Activated T-cell treated with anti-CD3 and anti-CD28 coated beads, Interleukin-2, amount 50 U/mL, for 4 hours (primary cell): ENCODE results near the gene HOXA9. TPM values are rescaled to one million over a fixed set of nuclear protein-coding genes. Genes with fewer than 3 reads are reported as not detected.

Experiments used
- ATAC-seq, 2 donors: fragments of 200-7000 bp; cut with Tn5 transposase; one replicate each; pipeline ENCODE4 v1.10.0; 2021
- DNase-seq: peaks from one replicate; pipeline ENCODE4 v3.0.0-alpha.2; 2020
- H3K27me3 Mint-ChIP-seq: one replicate; pipeline ENCODE4 v1.8.0; 2021; ENCODE audit warnings: low read depth, mixed read lengths
- H3K36me3 Mint-ChIP-seq: one replicate; pipeline ENCODE4 v1.8.0; 2022; ENCODE audit warnings: mixed read lengths; ENCODE audit not compliant: insufficient read depth
- H3K4me1 Mint-ChIP-seq: one replicate; pipeline ENCODE4 v1.8.0; 2021; ENCODE audit warnings: low read depth, mixed read lengths
- H3K4me3 Mint-ChIP-seq: one replicate; pipeline ENCODE4 v1.8.0; 2021; ENCODE audit warnings: mild to moderate bottlenecking, moderate library complexity, mixed read lengths
- H3K9me3 Mint-ChIP-seq: one replicate; pipeline ENCODE4 v1.8.0; 2021; ENCODE audit warnings: mixed read lengths
- total RNA-seq, 3 donors: library from RNA; stranded (reverse); gene quantifications; one replicate each; pipeline ENCODE4 v1.2.1, GENCODE V29; 2021

Gene HOXA9
- total RNA-seq, 3 donors from 2014 or later: 0.28 to 0.76 TPM; not detected in 1

DNA sequence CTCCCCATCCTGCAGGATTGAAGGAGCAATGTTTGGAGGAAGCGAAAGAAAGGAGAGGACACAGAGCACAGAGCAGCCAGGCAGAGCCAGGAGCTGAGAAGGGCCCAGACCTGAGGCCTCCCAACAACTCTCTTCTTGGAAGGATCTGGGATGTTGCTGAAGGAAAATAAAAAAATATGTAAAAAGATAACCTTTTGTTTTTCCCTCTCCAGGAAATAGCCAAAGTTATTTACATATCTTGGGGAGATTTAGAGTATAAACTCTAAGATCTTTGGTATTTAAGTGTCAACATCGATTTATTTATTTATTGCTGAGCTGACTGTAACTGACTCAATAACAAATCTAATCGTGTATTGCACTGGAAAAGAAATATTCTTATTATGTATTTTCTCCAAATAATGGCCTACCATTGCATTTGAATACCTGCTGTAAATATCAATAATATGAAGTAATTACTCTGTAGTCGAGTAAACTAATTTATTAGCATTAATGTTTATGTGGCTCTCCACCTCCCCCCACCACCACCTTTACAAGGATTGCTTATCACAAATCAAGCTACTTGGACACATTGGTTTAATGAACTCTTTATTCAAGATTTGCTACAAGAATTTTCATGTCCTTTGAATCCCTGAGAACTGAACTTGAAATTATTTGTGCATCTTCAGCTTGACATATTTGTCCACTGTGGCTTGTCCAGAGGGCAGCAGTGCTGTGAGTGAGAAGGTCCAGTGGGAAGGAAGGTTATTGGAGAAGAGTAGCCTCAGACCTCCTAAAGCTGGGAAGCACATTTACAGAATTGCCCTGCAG lies 21.5 kb upstream of the HOXA9 start:
- peaks cover 46% of the 10 kb centered on the region for H3K4me1 Mint-ChIP-seq
- H3K27me3 Mint-ChIP-seq: peaks cover 92% of the 10 kb centered on the region
- DNase-seq (no peak), ATAC-seq (no peak)
- no peaks in the 10 kb centered on the region for H3K9me3 Mint-ChIP-seq
- no peak overlapping the region for H3K4me3 Mint-ChIP-seq
- no peaks in the 10 kb centered on the region for H3K36me3 Mint-ChIP-seq

DNA sequence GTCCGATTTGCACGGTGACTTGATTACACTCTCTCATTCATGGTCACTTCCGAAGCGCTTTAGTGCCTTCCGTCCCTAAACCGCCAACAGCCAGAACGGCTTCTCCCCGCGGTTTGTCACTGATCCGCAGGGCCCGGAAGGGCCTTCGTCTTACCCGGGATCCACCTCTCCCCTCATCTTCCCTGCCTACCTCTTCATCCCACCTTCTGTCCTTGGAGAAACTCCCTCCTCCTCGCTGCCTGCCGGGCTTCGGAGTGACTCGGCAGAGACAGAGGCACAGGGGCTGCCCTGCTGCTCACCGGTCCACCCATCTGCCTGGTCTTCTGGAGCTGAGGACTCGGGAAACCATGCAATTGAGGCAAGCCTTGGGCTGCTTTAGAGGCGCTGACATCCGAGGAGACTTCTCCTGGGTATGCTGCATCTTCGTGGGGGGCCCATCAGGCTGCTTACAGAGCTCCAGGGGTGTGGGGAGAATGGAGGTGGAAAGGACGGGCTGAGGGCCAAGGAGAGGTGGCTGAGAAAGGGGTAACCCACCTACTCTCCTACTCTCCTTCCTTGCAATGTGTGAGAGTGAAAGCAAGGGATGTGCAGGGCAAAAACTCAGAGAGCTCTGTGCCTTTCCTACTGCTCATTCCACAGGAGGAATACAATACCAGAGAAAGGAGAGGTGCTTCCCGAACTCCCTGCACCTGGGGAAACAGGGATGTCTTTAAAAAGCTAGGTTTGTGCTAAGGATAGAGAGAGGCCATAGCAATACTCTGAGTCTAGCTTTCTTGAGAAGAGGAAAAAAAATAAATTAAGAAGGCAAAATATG lies 20.7 kb upstream of the HOXA9 start:
- DNase-seq: no peak
- no peak for ATAC-seq
- no peaks in the 10 kb centered on the region for H3K36me3 Mint-ChIP-seq
- peak overlapping the region; percentile 64 for H3K4me3 Mint-ChIP-seq
- H3K9me3 Mint-ChIP-seq: no peaks in the 10 kb centered on the region
- H3K27me3 Mint-ChIP-seq: peaks cover 91% of the 10 kb centered on the region
- H3K4me1 Mint-ChIP-seq: peaks cover 46% of the 10 kb centered on the region

DNA sequence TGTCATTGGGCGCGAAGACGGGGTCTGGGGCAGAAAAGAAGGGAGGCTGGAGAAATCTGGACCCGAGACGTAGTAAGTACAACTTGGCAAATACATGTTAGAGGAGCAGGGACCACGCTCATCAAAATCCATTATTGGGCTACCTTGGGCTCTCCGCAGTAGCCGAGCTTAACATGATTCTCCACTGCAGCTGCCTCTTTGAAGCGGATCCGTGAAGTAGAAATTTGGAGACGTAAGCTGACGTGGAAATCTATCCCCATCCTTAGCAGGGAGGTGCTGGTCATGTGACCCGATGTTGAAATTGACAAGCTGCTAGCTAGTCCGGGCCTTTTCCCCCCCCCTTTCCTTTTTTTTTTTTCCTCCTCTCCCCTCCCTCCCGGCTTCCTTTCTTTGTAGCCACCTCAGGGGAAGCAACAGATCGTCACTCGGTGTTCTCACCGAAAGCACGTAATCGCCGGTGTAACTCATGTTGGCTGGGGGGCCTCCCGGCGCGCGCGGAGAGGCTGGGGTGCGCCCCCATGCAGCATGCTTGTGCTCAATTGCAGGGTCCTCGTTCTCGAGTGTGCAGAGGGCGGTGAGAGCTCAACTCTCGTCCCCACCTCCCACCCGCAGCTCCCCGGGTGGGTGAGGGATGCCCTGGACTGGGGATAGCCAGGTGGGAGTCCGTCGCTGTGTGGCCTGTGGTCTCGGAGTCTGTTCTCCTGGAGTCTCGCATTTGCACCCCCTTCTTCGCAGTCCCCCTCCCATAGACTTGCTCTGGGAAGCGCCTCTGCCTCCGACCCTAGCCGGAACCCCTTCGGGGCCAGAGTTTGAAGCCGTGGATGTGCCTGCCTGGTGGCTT lies 19.9 kb upstream of the HOXA9 start, which contains the start of gene HOXA11:
HOXA11 (minus strand) TSS at position 220 of the 841 bp plus-strand sequence; CDS start at position 132, 88 bp downstream.
- no peaks in the 10 kb centered on the region for H3K9me3 Mint-ChIP-seq
- H3K4me1 Mint-ChIP-seq: peaks cover 46% of the 10 kb centered on the region
- no peak for DNase-seq
- peaks cover 87% of the 10 kb centered on the region for H3K27me3 Mint-ChIP-seq
- no peaks in the 10 kb centered on the region for H3K36me3 Mint-ChIP-seq
- ATAC-seq: no peak
- H3K4me3 Mint-ChIP-seq: peak within 1 kb of the TSS; percentile 64

DNA sequence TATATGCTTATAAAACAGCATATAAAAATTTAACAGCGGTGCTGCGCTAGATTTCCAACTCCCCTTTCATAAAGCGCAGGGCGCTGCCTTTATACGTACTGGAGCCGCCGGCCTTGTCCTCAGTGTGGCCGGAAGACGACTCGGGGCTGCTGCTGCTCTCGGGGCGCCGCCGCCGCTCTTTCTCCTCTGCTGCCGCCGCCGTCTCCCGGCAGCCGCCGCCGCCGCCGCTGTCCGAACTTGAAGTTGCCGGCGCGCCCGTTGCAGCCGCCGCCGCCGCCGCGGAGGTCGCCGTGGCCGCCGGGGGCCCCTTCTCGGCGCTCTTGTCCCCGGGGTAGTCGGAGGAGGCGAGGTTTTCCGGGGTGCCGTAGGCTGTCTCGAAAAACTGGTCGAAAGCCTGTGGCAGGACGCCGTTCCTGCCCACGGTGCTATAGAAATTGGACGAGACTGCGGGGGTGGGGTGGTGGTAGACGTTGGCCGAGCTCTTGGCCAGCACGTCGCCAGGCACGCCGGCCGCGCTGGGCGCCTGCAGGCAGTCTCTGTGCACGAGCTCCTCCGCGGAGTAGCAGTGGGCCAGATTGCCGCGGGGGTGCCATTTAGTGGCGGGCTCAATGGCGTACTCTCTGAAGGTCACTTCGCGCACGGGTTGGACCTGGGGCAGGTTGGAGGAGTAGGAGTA lies 19.1 kb upstream of the HOXA9 start:
- Mint-ChIP-seq H3K36me3 (no peaks in the 10 kb centered on the region), H3K9me3 (no peaks in the 10 kb centered on the region), H3K4me1 (peaks cover 47% of the 10 kb centered on the region), H3K27me3 (peaks cover 84% of the 10 kb centered on the region), H3K4me3 (peak overlapping the region; percentile 64)
- DNase-seq (no peak), ATAC-seq (no peak)

DNA sequence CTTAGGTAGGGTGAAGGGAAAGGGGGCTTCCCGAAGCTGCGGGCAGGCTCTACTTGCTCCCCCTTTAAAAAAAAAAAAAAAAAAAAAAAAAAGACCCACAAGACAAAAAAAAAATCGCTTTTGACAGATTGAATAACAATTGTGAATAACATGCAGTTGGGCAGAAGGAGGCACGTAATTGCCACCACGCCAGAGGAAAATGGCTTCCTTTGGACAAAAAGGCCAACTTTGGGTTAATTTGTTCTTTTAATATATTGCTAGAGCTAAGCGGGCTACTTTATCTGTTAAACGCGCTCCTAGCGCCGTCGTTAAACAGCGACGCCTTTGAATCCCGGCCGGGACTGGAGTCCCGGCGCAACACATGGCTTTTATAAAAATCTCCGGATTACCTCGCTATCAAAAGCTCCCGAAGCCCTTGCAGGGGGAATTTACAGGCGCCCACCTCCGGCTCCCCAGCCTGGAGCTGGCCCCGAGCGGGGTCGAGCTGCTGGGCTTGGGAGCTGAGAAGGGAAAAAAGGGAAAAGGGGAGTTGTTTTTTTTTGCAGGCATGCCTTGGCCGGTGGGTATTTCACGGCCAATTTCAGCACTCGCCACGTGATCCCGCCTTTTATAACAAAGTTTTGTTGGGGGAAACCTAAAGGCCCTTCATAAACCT lies 18.5 kb upstream of the HOXA9 start:
- DNase-seq (no peak), ATAC-seq (no peak)
- Mint-ChIP-seq H3K4me3 (peak overlapping the region; percentile 61), H3K9me3 (no peaks in the 10 kb centered on the region), H3K4me1 (peaks cover 44% of the 10 kb centered on the region), H3K27me3 (peaks cover 85% of the 10 kb centered on the region), H3K36me3 (no peaks in the 10 kb centered on the region)

DNA sequence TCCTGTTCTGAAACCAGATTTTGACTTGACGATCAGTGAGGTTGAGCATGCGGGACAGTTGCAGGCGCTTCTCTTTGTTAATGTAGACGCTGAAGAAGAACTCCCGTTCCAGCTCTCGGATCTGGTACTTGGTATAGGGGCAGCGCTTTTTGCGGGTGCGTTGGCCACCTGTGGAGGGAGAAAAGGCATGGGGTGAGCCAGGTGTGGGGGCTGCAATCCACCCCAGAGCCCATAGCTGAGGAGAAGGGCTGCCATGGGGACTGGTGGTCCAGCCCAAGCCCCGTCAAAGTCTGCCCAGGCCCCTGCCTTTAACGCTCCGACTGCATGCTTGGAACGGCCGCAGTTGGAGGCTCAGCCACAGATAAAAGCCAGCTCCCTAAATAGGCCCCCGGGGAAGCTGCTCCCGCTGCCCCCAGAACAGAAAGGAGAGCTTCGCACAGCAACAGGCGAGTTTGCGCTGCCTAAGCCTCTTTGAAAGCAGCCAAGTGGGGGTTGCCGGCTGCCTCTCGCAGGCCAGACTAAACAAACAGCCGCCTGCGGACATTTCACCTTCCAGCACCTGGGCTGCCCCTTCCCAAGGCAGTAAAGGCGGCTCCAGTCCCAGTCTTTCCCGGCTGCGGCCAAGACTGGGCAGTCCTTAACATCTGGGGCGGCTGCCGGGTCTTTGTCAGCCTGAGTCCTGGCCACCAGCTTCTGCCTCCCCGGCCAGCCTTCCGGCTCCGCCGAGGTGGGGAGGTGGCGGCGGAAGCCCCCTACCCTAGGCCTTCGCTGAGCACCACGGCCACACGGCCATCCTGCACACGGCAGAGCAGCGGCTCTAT lies 17.7 kb upstream of the HOXA9 start:
- H3K4me3 Mint-ChIP-seq: no peak overlapping the region
- DNase-seq (no peak), ATAC-seq (no peak)
- peaks cover 37% of the 10 kb centered on the region for H3K4me1 Mint-ChIP-seq
- no peaks in the 10 kb centered on the region for H3K36me3 Mint-ChIP-seq
- H3K27me3 Mint-ChIP-seq: peaks cover 82% of the 10 kb centered on the region
- H3K9me3 Mint-ChIP-seq: no peaks in the 10 kb centered on the region

DNA sequence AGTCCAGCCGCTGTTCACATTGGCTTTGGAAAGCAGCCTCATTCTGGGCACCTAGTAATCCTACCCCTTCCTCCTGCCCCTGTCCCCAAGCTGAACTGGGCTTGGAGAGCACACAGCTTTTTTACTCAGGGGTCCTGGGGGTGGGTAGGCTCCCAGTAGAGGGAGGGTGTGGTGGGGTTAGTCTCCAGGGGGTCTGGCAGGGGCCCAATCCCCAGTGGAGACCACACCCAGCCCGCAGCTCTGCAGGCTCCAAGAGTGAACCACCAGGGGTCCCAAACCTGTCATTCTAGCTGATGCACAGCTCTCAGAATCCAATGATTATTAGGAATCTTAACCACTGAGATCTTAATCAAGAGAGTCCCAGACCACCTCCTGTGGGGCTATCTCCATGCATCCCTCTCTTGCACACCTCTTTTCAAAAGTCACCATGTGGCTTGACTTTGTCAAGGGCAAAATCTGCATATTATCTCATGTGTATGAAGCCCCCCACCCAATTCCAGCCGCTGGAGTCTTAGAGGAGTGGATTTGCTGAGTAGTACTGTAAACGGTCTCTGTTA lies 17.0 kb upstream of the HOXA9 start:
- ATAC-seq: no peak
- no peak overlapping the region for H3K4me3 Mint-ChIP-seq
- peaks cover 30% of the 10 kb centered on the region for H3K4me1 Mint-ChIP-seq
- H3K36me3 Mint-ChIP-seq: no peaks in the 10 kb centered on the region
- peaks cover 82% of the 10 kb centered on the region for H3K27me3 Mint-ChIP-seq
- H3K9me3 Mint-ChIP-seq: no peaks in the 10 kb centered on the region
- DNase-seq: no peak

DNA sequence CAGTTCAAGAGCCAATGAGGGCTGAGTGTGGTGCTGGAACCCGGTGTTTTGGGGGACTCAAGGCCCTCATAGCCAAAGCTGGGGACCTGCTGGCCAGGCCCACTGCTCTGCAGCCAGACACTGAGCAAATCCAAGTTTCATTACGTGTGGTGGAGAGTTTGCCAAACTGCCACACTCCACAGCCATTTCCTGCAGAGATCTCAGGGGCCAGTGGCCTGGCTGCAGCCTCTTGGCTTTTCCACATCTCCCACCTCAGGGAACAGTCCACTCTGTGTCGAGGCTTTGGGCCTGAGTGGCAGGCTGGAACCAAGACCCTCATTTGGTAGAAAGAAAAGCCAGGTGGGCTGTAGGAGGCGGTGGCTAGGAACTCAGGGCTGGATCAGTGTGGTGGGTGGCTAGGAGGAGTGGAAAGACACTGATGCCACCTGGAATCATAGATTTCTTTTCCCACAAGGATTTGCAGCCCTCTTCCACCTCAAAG lies 16.5 kb upstream of the HOXA9 start:
- H3K36me3 Mint-ChIP-seq: no peaks in the 10 kb centered on the region
- no peak overlapping the region for H3K4me3 Mint-ChIP-seq
- H3K9me3 Mint-ChIP-seq: no peaks in the 10 kb centered on the region
- DNase-seq (no peak), ATAC-seq (no peak)
- H3K27me3 Mint-ChIP-seq: peaks cover 81% of the 10 kb centered on the region
- peaks cover 28% of the 10 kb centered on the region for H3K4me1 Mint-ChIP-seq

DNA sequence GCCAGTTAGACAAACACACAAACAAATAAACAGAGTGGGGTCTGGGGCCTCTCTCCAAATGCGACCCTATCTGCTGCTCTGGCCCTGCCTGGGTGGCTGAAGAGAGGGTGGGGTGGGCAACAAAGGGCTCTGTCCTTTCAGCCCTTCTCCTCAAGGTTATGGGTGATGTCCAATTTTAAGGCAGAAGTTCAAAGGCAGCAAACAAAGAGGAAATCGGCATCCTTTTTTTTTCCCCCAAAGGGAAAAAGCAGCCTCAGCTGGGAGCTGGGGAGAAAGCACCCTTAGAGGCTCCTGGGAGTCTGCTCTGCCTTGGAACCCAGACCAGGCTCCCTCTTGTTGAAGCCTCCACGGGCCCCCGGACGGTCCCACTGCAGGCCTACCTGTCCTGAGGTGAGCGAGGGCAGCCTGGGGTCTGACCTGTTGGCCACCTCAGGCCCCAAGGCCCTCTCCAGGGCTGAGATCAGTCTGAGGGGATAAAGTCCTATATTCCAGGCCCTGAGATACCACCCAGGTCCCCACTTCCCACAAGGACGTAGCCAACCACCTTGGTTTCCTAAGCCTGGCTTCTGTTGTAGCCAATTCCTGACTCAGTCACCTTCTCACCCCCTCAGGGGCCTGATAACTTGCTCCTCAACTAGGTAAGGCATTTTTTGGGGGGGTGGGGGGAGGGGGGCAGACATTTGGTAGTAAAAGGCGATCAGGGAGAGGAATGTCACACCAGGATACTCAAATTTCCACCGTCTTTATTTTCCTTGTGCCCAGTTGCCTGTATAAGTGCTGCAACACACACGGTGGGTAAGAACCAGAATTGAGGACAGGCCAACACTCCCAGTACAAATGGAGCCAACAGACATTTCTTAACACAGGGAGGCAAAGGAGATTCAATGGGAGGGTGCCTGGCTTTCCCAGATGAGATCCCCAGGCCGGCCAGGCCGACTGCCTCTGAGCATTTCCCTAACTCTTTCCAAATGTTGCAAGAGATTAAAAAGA lies 15.4 kb upstream of the HOXA9 start:
- ATAC-seq: no peak
- no peaks in the 10 kb centered on the region for H3K36me3 Mint-ChIP-seq
- no peak for DNase-seq
- peaks cover 22% of the 10 kb centered on the region for H3K4me1 Mint-ChIP-seq
- no peak overlapping the region for H3K4me3 Mint-ChIP-seq
- peaks cover 81% of the 10 kb centered on the region for H3K27me3 Mint-ChIP-seq
- no peaks in the 10 kb centered on the region for H3K9me3 Mint-ChIP-seq

DNA sequence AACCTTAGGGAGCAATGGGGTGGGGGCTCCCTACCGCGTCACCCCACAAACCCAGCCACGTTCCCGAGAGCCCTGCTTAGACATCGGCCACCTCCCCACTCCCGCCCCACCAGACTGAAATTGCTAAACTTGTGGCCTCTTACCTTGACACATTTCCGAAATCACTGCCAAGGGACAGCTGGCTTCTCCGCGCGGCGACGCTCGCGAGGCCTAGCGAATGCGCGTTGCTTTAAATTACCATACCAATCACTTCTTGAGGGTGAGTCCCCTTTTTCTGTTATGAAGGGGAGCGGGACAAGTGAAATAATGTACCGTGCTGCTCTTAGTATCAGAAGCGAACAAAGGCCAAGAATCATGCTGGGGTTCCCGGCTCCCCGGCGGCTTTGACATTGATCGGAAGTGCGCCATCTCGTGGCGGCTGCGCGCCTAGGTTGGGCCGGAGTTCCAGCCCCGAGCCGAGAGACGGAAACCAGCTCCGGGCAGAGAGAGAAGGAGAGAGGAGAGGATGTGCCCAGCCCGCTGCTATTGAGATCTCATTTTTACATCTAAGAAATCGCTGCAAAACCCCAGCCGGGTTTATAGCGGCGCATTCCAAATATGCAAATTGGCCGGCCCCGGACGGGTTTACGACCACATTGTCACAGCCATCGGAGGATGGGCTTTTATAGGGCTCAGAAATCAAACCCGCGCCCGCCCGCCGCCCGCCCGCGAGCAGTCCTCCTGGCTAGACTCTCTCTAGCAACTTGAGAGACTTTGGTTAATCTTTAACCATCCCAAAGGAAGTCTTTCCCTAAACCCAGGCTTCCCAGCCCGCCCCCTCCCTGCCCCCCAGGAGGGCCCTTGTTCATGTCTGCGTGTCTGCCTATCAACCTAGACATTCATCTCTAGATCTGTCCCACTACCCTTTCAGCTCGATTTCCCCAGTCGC lies 14.4 kb upstream of the HOXA9 start:
- no peaks in the 10 kb centered on the region for H3K36me3 Mint-ChIP-seq
- H3K9me3 Mint-ChIP-seq: no peaks in the 10 kb centered on the region
- peaks cover 80% of the 10 kb centered on the region for H3K27me3 Mint-ChIP-seq
- peak; percentile 55 for DNase-seq
- peak; percentile 68 to 70 for ATAC-seq
- peaks cover 16% of the 10 kb centered on the region for H3K4me1 Mint-ChIP-seq
- peak overlapping the region; percentile 0 for H3K4me3 Mint-ChIP-seq

DNA sequence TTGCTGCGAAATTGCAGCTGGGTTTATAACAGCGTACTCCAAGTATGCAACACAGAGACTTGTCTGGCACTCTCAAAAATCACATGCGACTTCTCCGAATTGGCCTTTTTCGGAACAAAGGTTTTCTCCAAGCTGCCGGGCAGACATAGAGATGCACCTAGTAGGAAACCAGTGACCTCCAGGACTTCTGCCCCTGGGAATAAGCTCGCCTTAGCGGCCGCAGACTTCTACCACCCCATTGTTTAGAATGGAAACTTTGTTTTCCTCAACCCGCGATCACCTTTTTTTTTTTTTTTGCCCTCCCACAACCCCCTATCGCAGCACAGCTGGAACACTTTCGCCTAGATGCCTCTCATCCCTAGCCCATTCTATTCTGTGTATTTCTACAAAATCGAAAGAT lies 13.7 kb upstream of the HOXA9 start:
- Mint-ChIP-seq H3K4me1 (peaks cover 11% of the 10 kb centered on the region), H3K36me3 (no peaks in the 10 kb centered on the region)

More for the DNA sequence above, 13.7 kb upstream of the HOXA9 start:
- no peak overlapping the region for H3K4me3 Mint-ChIP-seq
- peaks cover 80% of the 10 kb centered on the region for H3K27me3 Mint-ChIP-seq
- H3K9me3 Mint-ChIP-seq: no peaks in the 10 kb centered on the region
- ATAC-seq (no peak), DNase-seq (no peak)
